GM13976 (cell line): ENCODE measurements around the gene MAN1C1.
"Not testable (repeated sequence)": the region's sequence is repeated elsewhere in the genome, so short reads cannot be mapped to it uniquely, and the experiment has no call there.

ENCODE experiments used
- DNase-seq: peaks from one replicate; pipeline ENCODE4 v3.0.0; 2012; ENCODE audit warnings: low spot score
- CTCF ChIP-seq: IDR thresholded peaks from 2 replicates; pipeline ENCODE4 v1.5.1; 2012; ENCODE audit warnings: borderline replicate concordance, mild to moderate bottlenecking; ENCODE audit not compliant: insufficient read depth; ENCODE audit errors: extremely low read depth, missing control alignments, control extremely low read depth
- in situ Hi-C: fragments of 300-500 bp; cut with MboI; formaldehyde crosslinking; loops from one replicate; pipeline ENCODE4 v1.12.0; 2022; ENCODE audit warnings: low sequenced_read_pairs, mixed read lengths, inconsistent platforms; ENCODE audit not compliant: unreplicated experiment

Gene MAN1C1

GRCh38 chr1:25690396-25690956 is 73.9 kb downstream of the MAN1C1 start:
- TF ChIP-seq CTCF, result no peak
- DNase-seq, result no peak
- in situ Hi-C loops, result no loop called here

- no peak for TF ChIP-seq CTCF
- in situ Hi-C loops, result no loop called here
- no peak for DNase-seq
These were observed 74.6 kb downstream of the MAN1C1 start for GRCh38 chr1:25691211-25691610.

- peak; percentile 51 for TF ChIP-seq CTCF
- DNase-seq, result peak; percentile 54
These were observed 76.0 kb downstream of the MAN1C1 start for GRCh38 chr1:25692560-25692959.

GRCh38 chr1:25694167-25695007 is 77.8 kb downstream of the MAN1C1 start:
- TF ChIP-seq CTCF, result no peak

More at GRCh38 chr1:25692560-25692959, 76.0 kb downstream of the MAN1C1 start:
- in situ Hi-C loops, result no loop called here

GRCh38 chr1:25695090-25695770 is 78.6 kb downstream of the MAN1C1 start:
- in situ Hi-C loops, result no loop called here
- TF ChIP-seq CTCF, result no peak
- DNase-seq, result no peak

More at GRCh38 chr1:25694167-25695007, 77.8 kb downstream of the MAN1C1 start:
- DNase-seq, result no peak
- in situ Hi-C loops, result no loop called here

GRCh38 chr1:25695771-25696311 is 79.2 kb downstream of the MAN1C1 start:
- no peak for TF ChIP-seq CTCF
- DNase-seq, result no peak
- in situ Hi-C loops, result no loop called here

- DNase-seq, in situ Hi-C loops: not testable (repeated sequence)
These were observed 80.1 kb downstream of the MAN1C1 start for GRCh38 chr1:25696643-25697042.
